Activated naive CD4-positive, alpha-beta T cell treated with anti-CD3 and anti-CD28 coated beads, Interleukin-2, amount 50 U/mL, for 16 hours (primary cell): ENCODE data around the gene TLR9.

Experiments
- DNase-seq: peaks from one replicate; pipeline ENCODE4 v3.0.0-alpha.2; 2020

TLR9 gene

DNA sequence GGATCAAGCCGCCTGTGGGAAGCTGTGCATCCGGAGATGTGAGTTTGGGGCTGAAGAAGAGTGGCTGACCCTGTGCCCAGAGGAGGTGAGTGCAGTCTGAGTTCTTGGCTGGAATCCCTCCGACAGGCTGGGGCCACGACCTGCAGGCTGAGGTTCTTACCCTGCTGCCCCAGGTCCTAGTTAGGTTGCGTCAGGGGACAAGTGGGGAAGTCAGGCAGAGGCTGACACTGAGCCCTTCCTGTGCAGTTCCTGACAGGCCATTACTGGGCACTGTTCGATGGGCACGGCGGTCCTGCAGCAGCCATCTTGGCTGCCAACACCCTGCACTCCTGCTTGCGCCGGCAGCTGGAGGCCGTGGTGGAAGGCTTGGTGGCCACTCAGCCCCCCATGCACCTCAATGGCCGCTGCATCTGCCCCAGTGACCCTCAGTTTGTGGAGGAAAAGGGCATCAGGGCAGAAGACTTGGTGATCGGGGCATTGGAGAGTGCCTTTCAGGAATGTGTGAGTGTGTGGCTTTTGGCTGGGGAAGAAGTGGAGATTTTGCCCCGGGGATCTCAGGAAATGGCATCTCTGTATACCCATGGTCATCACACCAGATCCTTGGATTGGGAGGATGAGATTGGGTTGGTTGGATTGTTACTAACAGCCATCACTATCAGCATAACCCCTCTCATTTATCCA lies 21.4 kb upstream of the TLR9 start:
- no peak for DNase-seq

- DNase-seq: no peak
These were observed 20.8 kb upstream of the TLR9 start for GRCh38 chr3:52246264-52246620.

DNA sequence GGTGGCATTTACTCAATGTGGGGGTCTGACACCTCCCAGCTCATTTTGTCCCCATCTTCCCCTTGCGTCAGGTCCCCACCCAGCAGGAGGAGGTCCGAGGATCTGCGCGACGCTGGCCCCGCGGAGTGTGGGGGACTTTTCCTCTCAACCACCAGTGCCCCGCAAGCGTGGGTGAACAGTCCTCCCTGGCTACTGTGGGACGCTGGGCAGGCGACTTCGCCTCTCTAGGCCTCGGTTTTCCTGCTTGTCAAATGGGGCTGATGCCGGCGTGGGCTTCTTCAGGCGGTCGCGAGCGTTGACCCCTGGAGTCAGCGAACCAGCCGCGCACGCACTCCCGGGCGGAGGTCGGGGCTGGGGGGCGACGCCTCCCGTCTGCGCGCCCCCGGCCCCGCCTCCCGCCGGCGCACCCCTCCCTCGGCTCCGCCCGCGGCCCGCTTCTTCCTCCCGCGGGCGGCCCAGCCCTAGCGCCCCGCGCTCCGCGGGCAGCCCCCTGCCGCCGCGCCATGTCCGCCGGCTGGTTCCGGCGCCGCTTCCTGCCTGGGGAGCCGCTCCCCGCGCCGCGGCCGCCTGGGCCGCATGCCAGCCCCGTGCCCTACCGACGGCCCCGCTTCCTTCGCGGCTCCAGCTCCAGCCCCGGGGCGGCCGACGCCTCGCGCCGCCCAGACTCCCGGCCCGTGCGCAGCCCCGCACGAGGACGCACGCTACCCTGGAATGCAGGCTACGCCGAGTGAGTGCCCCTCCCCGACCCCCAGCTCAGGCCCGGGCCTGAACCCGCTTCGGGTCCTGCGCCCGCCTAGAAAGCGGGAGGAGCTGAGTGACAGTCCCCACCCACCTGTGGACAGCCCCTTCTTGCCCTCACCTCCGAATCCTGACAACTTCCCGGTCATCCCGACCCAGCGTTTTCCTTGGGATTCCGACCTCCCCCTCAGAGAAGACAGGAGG lies 20.1 kb upstream of the TLR9 start, which contains the start of gene PPM1M:
PPM1M (plus strand) TSS at position 438 of the 942 bp plus-strand sequence; CDS start at position 504, 66 bp downstream.
- peak; percentile 58 for DNase-seq

GRCh38 chr3:52243791-52244628 lies 18.6 kb upstream of the TLR9 start:
- no peak for DNase-seq

- no peak for DNase-seq
These were observed 16.6 kb upstream of the TLR9 start for GRCh38 chr3:52242039-52242438.

DNA sequence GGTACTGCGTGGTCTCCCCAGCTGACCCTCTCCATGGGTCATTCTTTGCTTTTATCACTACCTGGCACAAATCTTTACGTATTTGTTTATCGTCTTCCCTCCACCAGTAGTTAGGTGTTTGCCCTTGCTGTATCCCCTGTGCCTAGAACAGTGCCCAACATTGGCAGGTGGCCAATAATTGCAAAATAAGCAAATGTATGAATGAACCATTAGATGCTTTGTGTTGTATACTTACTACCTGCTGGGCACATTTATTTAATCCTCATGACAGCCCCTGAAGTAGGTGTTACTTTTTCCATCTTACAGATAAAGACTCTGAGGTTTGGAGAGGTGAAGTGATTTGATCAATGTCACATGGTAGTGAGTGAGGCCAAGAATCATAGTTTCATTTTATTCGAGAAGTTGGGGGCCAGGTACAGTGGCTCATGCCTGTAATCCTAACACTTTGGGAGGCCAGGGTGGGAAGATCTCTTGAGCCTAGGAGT lies 15.5 kb upstream of the TLR9 start:
- DNase-seq: no peak

GRCh38 chr3:52240059-52240885 lies 14.8 kb upstream of the TLR9 start:
- peak; percentile 69 for DNase-seq

DNA sequence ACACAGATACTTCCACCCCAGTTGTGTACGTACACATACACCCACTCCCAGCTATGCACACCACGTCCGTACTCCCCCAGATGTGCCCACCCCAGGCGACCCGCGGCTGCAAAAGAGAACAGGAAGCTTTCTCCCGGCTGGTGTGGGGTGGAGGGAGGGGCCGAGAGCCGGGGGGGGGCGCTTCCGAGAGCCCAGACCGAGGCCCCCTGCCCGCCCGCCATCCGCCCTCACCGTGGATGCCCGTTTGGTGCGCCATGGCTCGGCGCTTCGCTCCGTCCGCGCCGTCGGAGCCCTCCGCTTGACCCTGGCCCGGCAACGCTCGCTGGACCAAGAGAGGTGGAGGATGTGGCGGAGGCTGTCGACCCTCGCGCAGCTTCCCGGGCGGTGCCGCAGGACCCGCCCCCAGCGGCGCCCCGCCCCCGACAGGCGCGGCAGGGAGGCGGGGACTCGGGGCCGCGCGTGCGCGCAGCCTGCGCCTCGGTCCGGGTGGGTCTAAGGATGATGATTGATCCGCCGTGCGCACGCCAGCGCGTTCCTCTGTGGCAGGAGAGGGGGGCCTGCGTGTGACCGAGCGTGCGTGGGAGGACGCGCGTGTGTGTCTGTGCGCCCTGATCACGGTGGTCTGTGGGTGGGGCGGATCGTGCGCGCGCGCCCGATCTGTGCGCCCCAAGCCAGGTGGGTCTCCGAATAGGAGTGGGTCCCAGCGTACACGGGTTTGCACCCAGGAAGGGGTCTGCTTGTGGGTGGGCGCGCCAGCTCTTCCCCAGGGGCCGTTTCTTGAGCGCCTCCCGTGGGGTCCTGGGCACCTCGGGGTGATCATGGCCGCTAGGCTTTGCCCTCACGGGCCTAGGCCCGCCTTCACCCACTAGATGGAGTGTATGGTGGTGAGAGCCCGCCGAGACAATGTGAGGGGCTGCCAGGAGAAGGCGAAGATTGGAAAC lies 13.6 kb upstream of the TLR9 start, which contains the start of gene TWF2:
TWF2 (minus strand) TSS at position 398 of the 941 bp plus-strand sequence; CDS start at position 256, 142 bp downstream.
- DNase-seq: peak; percentile 92

- no peak for DNase-seq
These were observed 12.8 kb upstream of the TLR9 start for GRCh38 chr3:52238193-52238760.

- no peak for DNase-seq
These were observed 12.3 kb upstream of the TLR9 start for GRCh38 chr3:52237657-52238172.

- no peak for DNase-seq
These were observed 11.7 kb upstream of the TLR9 start for GRCh38 chr3:52237006-52237656.

DNA sequence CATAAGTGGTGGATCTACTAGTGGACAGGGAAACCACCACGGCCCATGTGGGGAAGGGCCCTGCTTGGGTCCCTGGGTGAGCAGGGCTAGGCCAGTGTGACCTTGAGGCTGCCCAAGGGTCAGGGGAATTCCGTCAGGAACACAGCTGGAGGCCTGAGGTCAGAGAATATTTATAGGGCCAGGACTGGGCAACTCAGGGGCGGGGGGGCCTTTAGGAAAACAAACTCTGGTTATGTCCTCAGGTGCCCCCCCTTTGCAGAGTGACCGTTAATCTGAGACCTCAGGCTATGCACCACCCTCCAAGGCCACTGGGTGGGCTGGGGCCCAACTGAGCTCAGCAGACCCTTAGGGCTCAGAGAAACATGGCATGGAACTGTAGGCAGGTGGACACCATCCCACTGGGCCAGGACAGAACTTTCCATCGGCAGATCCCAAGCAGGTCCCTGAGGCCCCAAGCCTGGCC lies 11.0 kb upstream of the TLR9 start:
- no peak for DNase-seq

GRCh38 chr3:52234516-52235447 lies 9.3 kb upstream of the TLR9 start:
- no peak for DNase-seq

- DNase-seq: no peak
These were observed 8.5 kb upstream of the TLR9 start for GRCh38 chr3:52233968-52234367.

- no peak for DNase-seq
These were observed 7.7 kb upstream of the TLR9 start for GRCh38 chr3:52233108-52233591.

DNA sequence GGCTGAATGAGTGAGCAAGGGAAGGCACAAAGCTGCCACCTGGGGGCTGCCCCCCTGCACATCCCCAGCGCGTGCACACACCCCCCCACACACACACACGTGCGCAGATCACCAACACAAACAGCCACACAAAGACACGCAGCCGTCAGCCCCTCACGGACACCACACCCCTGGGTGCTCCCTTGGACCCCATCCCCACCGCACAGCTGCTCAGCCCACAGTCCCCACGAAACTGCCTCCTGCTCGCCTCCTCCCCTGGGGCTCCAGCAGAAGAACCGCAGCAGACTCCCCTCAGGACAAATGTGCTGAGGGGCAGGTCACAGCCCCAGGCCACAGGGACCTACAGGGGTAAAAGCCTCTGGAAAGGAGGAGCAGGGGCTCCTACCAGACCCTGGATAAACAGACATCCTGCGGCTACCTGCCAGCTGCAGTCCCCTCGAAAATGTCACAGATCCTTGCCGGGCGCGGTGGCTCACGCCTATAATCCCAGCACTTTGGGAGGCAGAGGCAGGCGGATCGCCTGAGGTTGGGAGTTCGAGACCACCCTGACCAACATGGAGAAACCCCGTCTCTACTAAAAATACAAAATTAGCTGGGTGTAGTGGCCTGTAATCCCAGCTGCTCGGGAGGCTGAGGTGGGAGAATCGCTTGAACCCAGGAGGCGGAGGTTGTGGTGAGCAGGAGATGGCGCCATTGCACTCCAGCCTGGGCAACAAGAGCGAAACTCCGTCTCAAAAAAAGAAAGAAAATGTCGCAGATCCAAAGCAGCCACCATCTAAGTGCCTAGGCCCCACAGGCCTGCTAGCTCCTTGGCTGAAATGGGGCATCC lies 7.0 kb upstream of the TLR9 start:
- peak; percentile 55 for DNase-seq
